Measurements from ENCODE around the gene NRAP.

NRAP gene, protein sequence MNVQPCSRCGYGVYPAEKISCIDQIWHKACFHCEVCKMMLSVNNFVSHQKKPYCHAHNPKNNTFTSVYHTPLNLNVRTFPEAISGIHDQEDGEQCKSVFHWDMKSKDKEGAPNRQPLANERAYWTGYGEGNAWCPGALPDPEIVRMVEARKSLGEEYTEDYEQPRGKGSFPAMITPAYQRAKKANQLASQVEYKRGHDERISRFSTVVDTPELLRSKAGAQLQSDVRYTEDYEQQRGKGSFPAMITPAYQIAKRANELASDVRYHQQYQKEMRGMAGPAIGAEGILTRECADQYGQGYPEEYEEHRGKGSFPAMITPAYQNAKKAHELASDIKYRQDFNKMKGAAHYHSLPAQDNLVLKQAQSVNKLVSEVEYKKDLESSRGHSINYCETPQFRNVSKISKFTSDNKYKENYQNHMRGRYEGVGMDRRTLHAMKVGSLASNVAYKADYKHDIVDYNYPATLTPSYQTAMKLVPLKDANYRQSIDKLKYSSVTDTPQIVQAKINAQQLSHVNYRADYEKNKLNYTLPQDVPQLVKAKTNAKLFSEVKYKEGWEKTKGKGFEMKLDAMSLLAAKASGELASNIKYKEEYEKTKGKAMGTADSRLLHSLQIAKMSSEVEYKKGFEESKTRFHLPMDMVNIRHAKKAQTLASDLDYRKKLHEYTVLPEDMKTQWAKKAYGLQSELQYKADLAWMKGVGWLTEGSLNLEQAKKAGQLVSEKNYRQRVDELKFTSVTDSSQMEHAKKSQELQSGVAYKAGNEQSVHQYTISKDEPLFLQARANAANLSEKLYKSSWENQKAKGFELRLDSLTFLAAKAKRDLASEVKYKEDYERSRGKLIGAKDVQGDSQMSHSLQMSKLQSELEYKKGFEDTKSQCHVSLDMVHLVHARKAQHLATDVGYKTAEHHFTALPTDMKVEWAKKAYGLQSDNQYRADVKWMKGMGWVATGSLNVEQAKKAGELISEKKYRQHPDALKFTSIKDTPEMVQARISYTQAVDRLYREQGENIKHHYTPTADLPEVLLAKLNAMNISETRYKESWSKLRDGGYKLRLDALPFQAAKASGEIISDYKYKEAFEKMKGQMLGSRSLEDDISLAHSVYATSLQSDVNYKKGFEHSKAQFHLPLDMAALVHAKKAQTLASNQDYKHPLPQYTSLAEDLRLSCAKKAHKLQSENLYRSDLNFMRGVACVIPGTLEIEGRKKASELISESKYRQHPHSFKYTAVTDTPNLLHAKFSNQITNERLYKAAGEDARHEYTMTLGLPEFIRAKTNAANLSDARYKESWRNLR (N-terminal part only)

DNA sequence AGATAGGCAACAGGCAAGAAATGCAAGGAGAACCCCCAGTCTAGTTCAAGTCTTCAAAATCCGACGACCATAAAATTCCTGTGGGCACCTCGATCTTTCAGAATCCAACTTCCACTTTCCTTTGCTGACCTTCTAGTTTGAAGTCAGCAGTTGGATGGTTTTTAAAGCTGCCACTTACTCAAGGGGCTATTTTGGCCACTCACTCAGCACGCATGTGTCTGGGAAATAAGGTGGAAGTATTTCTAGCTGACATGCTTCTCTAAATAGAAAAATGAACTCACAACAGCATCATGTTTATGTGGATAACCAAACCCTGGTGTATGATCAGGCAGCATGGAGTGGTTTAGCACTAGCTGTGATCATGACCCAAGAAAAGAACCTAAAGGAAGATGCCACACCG, at the start of gene NRAP:
Gene NRAP (minus strand): TSS at position 134 of the 400 bp plus-strand sequence. CDS start 159 bp downstream, outside the sequence.
- DNase-seq (ENCODE audit: low spot score), result no peak

DNA sequence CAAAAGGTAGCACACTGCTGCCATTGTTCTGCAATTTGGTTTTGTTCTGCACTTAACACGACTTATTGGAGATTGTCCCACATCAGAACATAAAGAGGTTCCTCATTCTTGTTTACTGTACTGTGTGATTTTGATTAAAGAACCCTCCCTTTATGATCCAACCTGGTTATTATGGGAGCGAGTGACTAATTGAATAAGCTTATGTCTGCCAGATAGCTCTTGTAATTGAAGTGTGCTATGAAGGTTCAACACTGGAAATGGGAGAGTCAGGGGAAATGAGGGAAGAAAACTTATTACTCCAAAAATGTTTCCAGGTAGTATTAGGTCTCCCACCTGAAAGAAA, 49.8 kb upstream of the NRAP start:
- DNase-seq (ENCODE audit: low spot score), result no peak

DNA sequence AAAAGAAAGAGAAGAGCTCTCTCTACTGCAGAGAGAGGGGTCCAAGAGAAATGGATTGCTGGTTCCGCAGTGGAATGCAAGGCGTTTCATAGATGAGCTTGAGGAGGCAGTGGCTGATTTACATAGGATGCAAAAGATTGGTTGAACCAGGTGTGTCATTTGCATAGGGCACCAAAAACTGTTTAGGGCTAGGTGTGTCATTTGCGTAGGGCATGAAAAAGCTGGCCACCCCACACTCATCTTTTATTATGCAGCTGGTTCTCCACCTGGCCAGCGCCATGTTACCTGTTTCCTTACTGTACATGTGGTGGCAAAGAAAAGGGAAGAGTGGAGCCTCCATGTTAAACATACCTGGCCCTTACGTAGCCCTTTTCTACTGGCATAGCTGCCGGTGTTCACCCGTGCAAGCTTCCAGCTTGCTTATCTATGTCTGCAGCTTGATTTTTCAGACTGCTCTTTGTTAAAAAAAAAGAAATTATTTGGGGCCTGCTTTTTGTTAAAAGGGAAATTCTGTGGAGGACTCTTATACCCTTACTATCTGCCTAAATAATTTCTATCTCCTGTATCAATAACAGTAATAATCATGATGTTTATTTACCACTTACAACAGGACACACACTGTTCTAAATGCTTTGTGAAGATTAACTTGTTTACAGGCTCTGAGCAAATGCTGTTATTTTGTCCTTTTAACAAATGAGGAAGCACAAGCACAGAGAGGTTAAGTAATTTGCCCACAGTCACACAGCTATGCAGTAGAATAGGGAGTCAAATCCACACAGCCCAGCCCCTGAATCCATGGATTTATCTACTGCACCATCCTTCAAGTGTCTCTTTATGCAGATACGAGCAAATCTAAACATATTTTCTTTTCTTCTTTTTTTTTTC, 49.2 kb upstream of the NRAP start:
- no peak for DNase-seq (ENCODE audit: low spot score)

DNA sequence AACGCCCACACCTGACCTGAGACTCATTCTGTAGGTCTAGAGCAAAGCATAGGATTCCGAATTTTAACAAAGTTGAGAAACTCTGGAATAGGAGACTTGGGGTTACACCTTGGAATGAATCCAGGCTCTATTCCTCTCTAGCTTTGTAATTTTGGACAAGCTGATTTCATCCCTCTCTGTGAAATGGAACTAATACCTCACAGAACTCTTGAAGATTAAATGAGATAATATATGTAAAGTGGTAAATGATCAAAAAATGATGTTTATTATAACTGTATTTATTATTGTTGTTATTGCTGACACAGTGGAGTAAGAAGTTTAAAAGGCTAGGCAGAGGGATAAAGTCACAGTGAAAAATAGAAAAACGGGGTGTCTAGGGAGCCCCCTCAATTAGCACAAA, 48.2 kb upstream of the NRAP start:
- no peak for DNase-seq (ENCODE audit: low spot score)

DNA sequence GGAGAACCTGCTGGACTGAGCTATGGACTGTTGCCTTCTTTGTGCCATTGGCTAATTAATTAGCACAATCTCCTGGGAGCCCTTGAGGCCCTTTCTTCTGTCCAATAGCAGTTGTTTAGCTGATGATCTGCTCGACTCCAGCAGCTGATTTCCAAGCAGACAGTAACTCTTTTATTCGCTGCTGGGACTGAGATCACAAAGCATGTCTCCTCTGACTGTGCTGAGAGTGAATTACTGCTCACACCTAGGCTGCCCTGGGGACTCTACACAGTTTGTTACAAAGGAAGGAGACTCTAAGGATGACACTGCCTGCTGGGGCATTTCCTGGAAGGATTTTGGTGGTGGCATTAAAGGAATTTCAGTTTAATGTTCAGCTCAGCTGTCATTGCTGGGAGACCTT, 47.3 kb upstream of the NRAP start:
- no peak for DNase-seq (ENCODE audit: low spot score)

DNA sequence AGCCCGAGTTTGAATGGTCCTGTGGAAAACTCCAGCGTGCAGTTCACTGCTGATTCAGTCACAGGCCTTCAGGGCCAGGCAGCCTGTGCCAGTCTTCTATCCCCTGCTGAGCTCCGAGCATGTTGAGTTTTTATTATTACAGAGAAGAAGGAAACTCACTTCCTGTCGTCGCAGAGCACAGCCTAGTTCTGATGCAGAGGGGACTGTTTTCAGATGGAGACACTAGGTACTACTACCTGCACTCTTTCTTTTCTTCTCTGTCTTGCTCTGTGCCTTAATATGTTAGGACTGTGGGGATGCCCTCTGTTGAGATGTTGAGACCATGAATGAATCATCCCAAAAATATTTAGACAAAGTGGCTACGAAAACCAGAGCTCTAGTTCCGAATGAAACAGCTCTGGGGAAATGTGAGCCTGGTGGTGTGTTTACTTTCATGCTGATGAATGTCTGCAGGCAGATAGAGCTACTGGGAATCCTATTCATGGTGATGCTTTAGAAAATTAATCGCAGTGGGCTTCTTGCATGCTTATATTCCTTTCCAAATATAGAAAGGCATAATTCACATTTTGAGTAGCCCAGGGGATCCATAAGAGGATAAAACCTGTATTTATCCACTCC, 45.5 kb upstream of the NRAP start:
- DNase-seq (ENCODE audit: low spot score), result no peak

DNA sequence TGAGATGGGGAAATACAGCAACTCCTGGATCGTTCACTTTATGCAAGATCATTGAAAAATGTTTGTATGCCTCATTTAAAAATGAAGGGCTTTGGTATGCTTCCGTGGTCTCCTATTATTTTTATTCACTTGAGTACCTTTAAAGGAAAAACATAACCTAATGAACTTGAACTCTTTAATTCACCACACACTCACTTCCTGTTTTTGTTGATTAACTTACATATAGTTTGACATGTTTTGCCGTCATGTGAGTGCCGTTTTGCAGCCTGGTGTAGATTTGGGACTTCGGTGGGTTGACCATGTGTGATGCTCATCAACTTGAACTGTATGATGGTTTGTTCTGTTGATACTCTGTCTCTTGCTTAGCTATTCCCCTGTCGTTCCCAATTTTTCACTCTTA, 44.8 kb upstream of the NRAP start:
- no peak for DNase-seq (ENCODE audit: low spot score)

DNA sequence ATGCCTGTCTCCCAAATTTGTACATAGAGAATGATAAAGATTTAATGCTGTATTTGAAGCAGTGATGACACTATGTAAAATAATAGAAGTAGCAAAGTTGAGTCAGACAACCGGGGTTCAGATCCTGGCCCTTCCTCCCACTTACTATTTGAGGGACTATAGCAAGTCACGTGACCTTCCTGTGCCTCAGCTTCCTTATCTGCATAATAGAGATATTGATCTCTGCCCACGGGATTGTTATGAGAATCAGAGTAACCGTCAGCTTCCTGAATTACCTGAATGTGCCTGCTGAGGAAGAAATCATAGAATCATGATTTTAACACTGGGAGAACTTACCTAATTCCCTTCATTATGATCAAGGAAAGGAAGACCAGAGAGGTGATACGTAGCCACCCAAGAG, 42.8 kb upstream of the NRAP start:
- no peak for DNase-seq (ENCODE audit: low spot score)

DNA sequence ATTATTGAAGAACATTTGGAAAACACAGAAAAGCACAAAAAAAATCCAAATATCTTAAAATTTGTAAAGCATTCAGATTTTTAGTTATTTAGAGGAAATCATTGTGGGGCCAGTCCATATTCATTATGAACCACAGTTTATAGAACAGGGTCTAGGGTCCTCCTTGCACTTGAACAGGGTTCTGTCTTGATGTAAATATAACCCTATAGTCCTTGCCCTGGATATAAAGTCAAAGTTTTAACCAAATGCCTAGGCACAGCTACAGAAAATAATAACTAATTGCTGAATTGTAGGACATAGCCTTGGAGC, 41.5 kb upstream of the NRAP start:
- no peak for DNase-seq (ENCODE audit: low spot score)

DNA sequence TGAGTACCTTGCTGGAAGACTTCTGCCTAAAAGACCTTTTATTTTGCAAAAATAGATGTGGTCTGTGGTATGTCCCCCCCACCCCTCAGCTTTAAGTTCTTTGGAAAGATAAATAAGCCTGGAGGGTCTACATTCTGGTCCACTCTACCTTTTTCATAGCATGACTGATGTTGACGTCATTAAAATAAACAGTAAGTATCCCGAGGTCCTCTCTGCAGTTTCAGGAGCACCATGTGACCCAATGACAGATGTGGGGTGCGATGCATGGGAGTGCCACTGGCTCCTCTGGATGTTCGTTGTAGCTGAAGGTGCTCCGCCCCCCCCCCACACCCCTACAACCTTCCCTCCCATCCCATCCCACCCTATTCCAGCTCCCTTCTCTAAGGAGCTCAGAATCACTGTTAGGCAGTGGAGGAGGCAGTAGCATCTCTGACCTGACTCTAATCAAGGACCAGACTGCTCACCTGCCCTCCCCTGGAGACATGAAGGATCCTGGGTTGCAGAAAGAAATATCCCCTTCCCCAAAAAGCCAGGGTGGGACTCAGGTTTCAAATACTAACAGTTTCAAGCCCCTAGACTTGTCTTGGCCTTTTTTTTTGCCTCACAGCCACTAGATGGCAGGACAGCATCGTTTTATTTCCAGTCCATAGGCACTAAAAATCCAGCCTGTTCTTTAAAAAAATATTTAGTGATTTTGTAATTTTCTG, 40.9 kb upstream of the NRAP start:
- peak; percentile 30 for DNase-seq (ENCODE audit: low spot score)

DNA sequence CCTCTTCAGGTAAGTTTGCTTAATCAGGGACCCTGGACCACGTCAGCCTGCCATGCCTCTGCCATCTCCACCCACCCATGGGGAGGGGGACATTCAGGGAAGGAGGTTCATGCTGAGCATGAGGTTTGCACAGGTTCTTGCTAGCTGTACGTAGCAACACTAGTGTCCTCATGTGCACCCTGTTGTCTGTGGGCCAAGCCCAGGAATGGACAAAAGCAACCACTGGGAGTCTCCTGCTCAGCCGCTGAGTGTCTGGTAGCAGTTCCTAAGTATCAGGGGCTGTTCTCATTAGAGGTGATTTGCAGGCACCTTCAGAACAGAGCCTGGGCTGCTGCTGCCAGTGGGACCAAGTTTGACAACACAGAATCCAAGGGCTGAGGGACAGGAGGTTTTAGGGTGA, 33.8 kb upstream of the NRAP start:
- no peak for DNase-seq (ENCODE audit: low spot score)

DNA sequence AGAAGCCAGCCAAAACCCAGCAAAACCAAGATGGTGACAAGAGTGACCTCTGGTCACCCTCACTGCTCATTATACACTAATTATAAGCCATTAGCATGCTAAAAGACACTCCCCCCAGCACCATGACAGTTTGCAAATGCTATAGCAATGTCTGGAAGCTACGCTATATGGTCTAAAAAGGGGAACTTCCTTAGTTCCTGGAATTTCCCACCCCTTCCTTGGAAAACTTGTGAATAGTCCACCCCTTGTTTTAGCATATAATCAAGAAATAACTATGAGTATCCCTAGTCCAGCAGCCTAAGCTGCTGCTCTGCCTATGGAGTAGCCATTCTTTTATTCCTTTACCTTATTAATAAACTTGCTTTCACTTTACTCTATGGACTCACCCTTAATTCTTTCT, 31.9 kb upstream of the NRAP start:
- no peak for DNase-seq (ENCODE audit: low spot score)

DNA sequence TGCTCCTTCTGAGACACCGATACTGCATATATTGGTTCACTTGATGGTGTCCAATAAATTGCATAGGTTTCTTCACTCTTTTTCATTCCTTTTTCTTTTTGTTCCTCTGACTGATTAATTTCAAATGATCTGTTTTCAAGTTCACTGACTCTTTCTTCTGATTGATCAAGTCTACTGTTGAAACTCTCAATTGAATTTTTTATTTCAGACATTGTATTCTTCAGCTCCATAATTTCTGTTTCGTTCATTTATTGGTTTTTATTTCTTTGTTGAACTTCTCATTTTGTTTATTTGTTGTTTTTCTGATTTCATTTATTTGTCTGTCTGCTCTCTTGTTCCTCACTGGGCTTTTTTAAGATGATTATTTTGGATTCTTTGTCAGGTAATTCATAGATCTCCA, 29.5 kb upstream of the NRAP start:
- no peak for DNase-seq (ENCODE audit: low spot score)

DNA sequence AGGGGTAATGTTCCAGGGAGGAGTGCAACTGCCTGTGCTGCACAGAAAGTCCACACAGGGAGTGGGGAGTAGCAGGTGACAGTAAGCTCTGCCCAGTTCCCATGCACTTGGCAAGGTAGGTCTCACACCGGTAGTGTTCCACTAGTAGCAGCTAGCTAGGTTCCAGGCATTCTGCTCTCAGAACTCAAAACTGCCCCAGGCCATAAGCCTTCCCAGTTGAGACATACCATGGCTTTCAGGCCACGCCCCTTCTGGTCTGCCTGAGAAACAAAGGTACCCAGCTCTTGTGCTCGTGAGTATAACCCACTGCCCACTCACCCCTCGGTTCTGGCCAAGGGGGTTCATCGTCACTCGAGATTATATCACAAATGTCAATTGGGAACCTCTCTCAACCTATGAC, 28.4 kb upstream of the NRAP start:
- no peak for DNase-seq (ENCODE audit: low spot score)

DNA sequence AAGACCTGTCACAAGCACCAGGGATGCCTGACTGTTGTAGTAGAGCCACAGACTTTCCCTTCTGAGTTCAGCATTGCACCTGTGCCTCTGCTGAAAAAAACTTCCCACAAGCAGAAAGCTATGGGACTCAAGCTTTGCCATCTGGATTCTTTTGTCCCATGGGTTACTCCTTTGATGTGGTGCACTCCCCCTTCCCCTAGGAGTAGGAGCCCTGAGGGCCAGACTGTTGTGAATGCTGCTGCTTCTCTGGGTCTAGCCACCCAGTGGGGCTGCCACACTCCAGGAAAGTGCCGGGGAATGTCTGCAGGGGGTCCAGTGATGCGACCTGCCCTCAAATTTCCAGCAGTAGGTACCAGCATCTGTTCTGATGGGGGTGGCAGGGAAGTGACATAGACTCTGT, 27.5 kb upstream of the NRAP start:
- DNase-seq (ENCODE audit: low spot score), result no peak

DNA sequence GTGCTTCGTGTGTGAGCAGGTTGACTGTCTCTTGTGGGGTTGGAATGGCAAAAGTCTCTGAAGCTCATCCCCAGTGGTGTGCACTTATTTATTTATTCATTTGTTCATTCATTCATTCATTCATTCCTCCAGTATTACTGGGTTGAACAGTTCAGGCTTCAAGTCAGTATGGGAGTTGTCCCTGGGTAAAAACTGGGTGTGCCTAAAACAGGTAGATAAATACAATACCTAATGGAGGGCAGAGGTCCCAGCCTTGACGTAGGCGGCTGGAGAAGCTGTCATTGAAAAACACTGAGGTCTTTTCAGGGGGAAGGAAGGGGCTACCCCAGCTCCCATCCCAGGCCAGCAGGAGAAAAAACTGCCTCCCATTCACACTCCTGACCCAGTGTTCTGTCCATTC, 26.9 kb upstream of the NRAP start:
- DNase-seq (ENCODE audit: low spot score), result no peak

DNA sequence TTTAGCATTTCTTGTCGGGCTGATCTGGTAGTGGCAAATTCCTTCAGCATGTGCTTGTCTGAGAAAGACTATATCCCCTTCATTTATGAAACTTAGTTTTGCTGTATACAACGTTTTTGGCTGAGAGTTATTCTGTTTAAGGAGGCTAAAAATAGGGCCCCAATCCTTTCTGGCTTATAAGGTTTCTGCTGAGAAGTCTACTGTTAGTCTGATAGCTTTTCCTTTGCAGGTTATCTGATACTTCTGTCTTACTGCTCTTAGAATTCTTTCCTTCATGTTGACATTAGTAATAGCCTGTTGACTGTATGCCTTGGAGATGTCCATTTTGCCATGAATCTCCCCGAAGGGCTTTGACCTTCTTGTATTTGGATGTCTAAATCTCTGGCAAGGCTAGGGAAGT, 25.7 kb upstream of the NRAP start:
- no peak for DNase-seq (ENCODE audit: low spot score)

DNA sequence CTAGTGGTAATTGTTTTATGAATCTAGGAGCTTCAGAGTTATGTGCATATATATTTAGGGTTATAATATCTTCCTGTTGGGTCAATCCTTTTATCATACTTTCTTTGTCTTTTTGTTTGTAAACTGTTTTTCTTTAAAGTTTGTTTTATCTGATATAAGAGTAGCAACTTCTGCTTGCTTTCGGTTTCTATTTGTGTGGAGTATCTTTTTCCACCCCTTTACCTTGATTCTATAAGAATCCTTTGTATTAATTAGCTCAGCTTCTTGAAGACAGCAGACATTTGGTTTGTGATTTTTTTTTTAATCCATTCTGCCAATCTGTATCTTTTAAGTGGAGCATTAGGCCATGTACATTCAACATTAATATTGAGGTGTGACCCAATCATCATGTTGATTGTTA, 25.2 kb upstream of the NRAP start:
- no peak for DNase-seq (ENCODE audit: low spot score)

DNA sequence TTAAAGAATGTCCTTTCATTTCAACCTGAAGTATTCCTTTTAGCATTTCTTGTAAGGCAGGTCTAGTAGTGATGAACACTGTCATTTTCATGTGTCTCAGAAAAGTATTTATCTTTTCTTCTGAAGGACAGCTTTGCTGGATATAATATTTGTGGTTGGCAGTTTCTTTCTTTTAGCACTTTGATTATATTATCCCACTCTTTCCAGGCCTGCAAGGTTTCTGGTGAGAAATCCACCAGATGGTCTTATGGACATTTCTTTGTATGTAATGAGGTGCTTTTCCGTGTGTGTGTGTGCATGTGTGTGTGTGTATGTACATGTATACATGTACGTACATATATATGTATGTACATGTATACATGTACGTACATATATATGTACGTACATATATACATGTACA, 23.2 kb upstream of the NRAP start:
- DNase-seq (ENCODE audit: low spot score), result no peak

DNA sequence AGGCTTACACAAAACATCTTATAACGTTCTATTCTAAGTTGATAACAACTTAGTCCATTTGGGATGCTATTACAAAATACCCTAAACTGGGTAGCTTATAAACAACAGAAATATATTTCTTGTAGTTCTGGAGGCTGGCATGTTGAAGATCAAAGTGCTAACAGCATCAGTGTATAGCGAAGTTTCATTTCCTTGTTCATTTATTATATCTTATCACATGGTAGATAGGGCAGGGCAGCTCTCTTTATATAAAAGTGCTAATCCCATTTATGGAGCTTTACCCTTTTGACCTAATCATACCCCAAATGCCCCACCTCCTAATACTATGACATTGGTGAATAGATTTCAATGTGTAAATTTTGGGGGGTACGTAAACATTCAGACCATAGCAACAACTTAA, 22.2 kb upstream of the NRAP start:
- DNase-seq (ENCODE audit: low spot score), result no peak

DNA sequence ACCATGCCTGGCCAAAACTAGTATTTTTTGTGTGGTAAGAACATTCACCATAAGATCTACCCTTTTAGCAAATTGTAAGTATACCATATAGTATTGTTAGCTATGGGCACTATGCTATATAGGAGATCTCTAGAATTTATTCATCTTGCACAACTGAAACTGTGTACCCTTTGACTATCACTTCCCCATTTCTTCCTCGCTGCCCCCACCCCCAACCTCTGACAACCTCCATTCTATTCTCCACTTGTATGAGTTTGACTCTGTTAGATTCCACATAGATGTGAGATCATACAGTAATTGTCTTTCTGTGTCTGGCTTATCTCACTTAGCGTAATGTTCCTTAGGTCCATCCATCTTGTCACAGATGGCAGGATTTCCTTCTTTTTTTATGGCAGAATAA, 19.5 kb upstream of the NRAP start:
- no peak for DNase-seq (ENCODE audit: low spot score)

All from hematopoietic multipotent progenitor cell treated with erythropoietin and hydrocortisone succinate and interleukin-3 and kit ligand, for 15 days (in vitro differentiated cells).